ENCODE results near the gene PNPLA6.

DNA sequence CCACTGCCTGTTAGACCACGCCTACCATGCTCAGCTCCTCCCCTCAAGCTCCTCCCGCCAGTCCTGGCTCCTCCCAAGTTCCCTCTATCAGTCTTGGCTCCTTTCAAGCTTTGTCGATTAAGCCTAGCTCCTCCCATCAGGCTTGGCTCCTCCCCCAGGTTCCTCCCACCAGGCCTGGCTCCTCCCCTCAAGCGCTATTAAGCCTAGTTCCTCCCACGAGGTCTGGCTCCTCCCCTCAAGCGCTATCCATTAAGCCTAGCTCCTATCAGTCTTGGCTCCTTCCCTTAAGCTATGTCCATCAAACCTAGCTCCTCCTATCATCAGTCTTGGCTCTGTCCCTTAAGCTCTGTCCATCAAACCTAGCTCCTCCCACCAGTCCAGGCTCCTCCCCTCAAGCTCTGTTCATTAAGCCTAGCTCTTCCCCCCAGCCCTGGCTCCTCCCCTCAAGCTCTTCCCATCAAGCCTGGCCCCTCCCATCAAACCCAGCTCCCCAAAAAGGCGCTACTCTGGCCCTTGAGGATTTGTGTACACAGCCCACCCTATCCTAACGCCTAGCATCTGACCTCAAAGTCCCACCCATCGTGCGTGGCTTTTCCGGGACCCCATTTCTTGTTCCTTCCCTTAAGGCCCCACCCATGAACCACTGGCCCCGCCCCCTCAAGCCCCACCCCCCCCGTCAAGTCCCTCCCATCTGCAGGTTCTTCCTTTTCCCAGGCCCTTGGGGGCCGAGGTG, 70.1 kb downstream of the PNPLA6 start:
- TF ChIP-seq, protein P1, sequence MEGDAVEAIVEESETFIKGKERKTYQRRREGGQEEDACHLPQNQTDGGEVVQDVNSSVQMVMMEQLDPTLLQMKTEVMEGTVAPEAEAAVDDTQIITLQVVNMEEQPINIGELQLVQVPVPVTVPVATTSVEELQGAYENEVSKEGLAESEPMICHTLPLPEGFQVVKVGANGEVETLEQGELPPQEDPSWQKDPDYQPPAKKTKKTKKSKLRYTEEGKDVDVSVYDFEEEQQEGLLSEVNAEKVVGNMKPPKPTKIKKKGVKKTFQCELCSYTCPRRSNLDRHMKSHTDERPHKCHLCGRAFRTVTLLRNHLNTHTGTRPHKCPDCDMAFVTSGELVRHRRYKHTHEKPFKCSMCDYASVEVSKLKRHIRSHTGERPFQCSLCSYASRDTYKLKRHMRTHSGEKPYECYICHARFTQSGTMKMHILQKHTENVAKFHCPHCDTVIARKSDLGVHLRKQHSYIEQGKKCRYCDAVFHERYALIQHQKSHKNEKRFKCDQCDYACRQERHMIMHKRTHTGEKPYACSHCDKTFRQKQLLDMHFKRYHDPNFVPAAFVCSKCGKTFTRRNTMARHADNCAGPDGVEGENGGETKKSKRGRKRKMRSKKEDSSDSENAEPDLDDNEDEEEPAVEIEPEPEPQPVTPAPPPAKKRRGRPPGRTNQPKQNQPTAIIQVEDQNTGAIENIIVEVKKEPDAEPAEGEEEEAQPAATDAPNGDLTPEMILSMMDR (IDR thresholded peaks at IDR 0.05) = no peak
- no peak for TF ChIP-seq POLR2A (IDR thresholded peaks at IDR 0.05)
